Epithelial cell of proximal tubule (primary cell): ENCODE measurements around the gene ABCA4. TPM values are rescaled to one million over a fixed set of nuclear protein-coding genes. Genes with fewer than 3 reads are reported as not detected.

Experiments used
- DNase-seq: peaks from one replicate; pipeline ENCODE4 v3.0.0-alpha.2; 2011; ENCODE audit warnings: low read depth
- H3K4me3 ChIP-seq: 2 replicates; pipeline ENCODE4 v1.5.1; 2011; ENCODE audit warnings: low read depth, mild to moderate bottlenecking, low read length
- CTCF ChIP-seq: conservative IDR thresholded peaks from 2 replicates; pipeline ENCODE4 v1.5.1; 2012; ENCODE audit warnings: low read depth, mild to moderate bottlenecking, low read length
- total RNA-seq: library from RNA; depleted of rRNA; stranded (reverse); fragments of >200 nt; gene quantifications from 2 replicates; pipeline ENCODE4 v1.2.3, GENCODE V29; 2015

Gene ABCA4
- total RNA-seq, 1 donor from 2014 or later = not detected

- TF ChIP-seq CTCF = no peak
- H3K4me3 ChIP-seq = no peak overlapping the region
- no peak for DNase-seq
These were observed 106.9 kb downstream of the ABCA4 start for GRCh38 chr1:94014087-94014486.

GRCh38 chr1:94013367-94013878 lies 107.5 kb downstream of the ABCA4 start:
- H3K4me3 ChIP-seq = no peak overlapping the region
- DNase-seq = no peak
- TF ChIP-seq CTCF = no peak

GRCh38 chr1:94012708-94013366 lies 108.1 kb downstream of the ABCA4 start:
- DNase-seq = no peak
- no peak overlapping the region for H3K4me3 ChIP-seq
- TF ChIP-seq CTCF = no peak

- no peak for TF ChIP-seq CTCF
- DNase-seq = no peak
These were observed 109.0 kb downstream of the ABCA4 start for GRCh38 chr1:94011709-94012595.

GRCh38 chr1:94011129-94011528 lies 109.8 kb downstream of the ABCA4 start:
- H3K4me3 ChIP-seq = no peak overlapping the region
- no peak for TF ChIP-seq CTCF
- DNase-seq = no peak

More at GRCh38 chr1:94011709-94012595, 109.0 kb downstream of the ABCA4 start:
- no peak overlapping the region for H3K4me3 ChIP-seq

- TF ChIP-seq CTCF = no peak
- DNase-seq = no peak
- H3K4me3 ChIP-seq = no peak overlapping the region
These were observed 111.6 kb downstream of the ABCA4 start for GRCh38 chr1:94009304-94009703.
